H9 (cell line): Measurements from ENCODE around the gene TUBB4B. TPM values are rescaled to one million over a fixed set of nuclear protein-coding genes. Genes with fewer than 3 reads are reported as not detected.

ENCODE experiments used
- DNase-seq: peaks from one replicate; pipeline ENCODE4 v3.0.0-alpha.2; 2017
- H2AFZ ChIP-seq: one replicate; pipeline ENCODE4 v1.6.1; 2013; ENCODE audit warnings: mild to moderate bottlenecking, low read length, control low read depth, moderate library complexity
- H2AK5ac ChIP-seq: 2 replicates; pipeline ENCODE4 v1.6.1; 2013; ENCODE audit warnings: low read length, control low read depth, mixed read lengths; ENCODE audit not compliant: insufficient read length
- H2BK120ac ChIP-seq: one replicate; pipeline ENCODE4 v1.6.1; 2013; ENCODE audit warnings: low read depth, mild to moderate bottlenecking, low read length, control low read depth, inconsistent platforms; ENCODE audit not compliant: poor library complexity, severe bottlenecking
- H2BK12ac ChIP-seq: 2 replicates; pipeline ENCODE4 v1.6.1; 2013; ENCODE audit warnings: low read length, control low read depth, mixed read lengths, low read depth; ENCODE audit not compliant: insufficient read length
- H2BK15ac ChIP-seq: 2 replicates; pipeline ENCODE4 v1.6.1; 2013; ENCODE audit warnings: low read depth, low read length, control low read depth
- H2BK20ac ChIP-seq: one replicate; pipeline ENCODE4 v1.6.1; 2013; ENCODE audit warnings: low read depth, mild to moderate bottlenecking, low read length, control low read depth, inconsistent platforms; ENCODE audit not compliant: poor library complexity, severe bottlenecking
- H2BK5ac ChIP-seq: 2 replicates; pipeline ENCODE4 v1.6.1; 2013; ENCODE audit warnings: low read length, control low read depth, mixed read lengths; ENCODE audit not compliant: insufficient read length
- H3K14ac ChIP-seq: 2 replicates; pipeline ENCODE4 v1.6.1; 2013; ENCODE audit warnings: low read length, control low read depth; ENCODE audit not compliant: insufficient read depth
- H3K18ac ChIP-seq: 2 replicates; pipeline ENCODE4 v1.6.1; 2013; ENCODE audit warnings: low read depth, mild to moderate bottlenecking, mixed read lengths, low read length, control low read depth; ENCODE audit not compliant: insufficient read length
- H3K23ac ChIP-seq: 2 replicates; pipeline ENCODE4 v1.6.1; 2013; ENCODE audit warnings: low read length, control low read depth, mixed read lengths, low read depth; ENCODE audit not compliant: insufficient read length
- H3K23me2 ChIP-seq: 2 replicates; pipeline ENCODE4 v1.6.1; 2013; ENCODE audit warnings: low read depth, mild to moderate bottlenecking, mixed read lengths, low read length, control low read depth; ENCODE audit not compliant: insufficient read length, poor library complexity, severe bottlenecking
- H3K27ac ChIP-seq: 2 replicates; pipeline ENCODE4 v1.5.1; 2013; ENCODE audit warnings: low read length, control low read depth, mixed read lengths, low read depth; ENCODE audit not compliant: insufficient read length
- H3K27me3 ChIP-seq: 2 replicates; pipeline ENCODE4 v1.6.1; 2013; ENCODE audit warnings: low read length, control low read depth, inconsistent platforms; ENCODE audit not compliant: insufficient read depth
- H3K4ac ChIP-seq: 2 replicates; pipeline ENCODE4 v1.6.1; 2013; ENCODE audit warnings: low read depth, mild to moderate bottlenecking, control low read depth, inconsistent platforms, low read length, moderate library complexity
- H3K4me1 ChIP-seq: 2 replicates; pipeline ENCODE4 v1.6.1; 2013; ENCODE audit warnings: low read length, control low read depth, inconsistent platforms; ENCODE audit not compliant: insufficient read depth
- H3K4me2 ChIP-seq: 2 replicates; pipeline ENCODE4 v1.6.1; 2013; ENCODE audit warnings: low read length, control low read depth, mixed read lengths; ENCODE audit not compliant: insufficient read length, insufficient read depth
- H3K56ac ChIP-seq: 2 replicates; pipeline ENCODE4 v1.6.1; 2013; ENCODE audit warnings: low read depth, mild to moderate bottlenecking, mixed read lengths, low read length, control low read depth; ENCODE audit not compliant: insufficient read length
- H3K79me1 ChIP-seq: 2 replicates; pipeline ENCODE4 v1.6.1; 2013; ENCODE audit warnings: low read depth, mild to moderate bottlenecking, moderate library complexity, low read length, control low read depth, inconsistent platforms; ENCODE audit not compliant: insufficient read depth, poor library complexity, severe bottlenecking
- H3K79me2 ChIP-seq: 2 replicates; pipeline ENCODE4 v1.6.1; 2013; ENCODE audit warnings: low read length, control low read depth, inconsistent platforms; ENCODE audit not compliant: insufficient read depth
- H3K9ac ChIP-seq: 2 replicates; pipeline ENCODE4 v1.6.1; 2013; ENCODE audit warnings: low read length, control low read depth, mixed read lengths; ENCODE audit not compliant: insufficient read length; ENCODE audit errors: extremely low read depth
- H3K9me3 ChIP-seq: one replicate; pipeline ENCODE4 v1.6.1; 2013; ENCODE audit warnings: low read depth, low read length, inconsistent platforms; ENCODE audit not compliant: control insufficient read depth
- H3T11ph ChIP-seq: one replicate; pipeline ENCODE4 v1.6.1; 2013; ENCODE audit warnings: mild to moderate bottlenecking, low read length, control low read depth, inconsistent platforms
- H4K20me1 ChIP-seq: one replicate; pipeline ENCODE4 v1.6.1; 2013; ENCODE audit not compliant: control insufficient read depth, insufficient read length, insufficient read depth
- H4K5ac ChIP-seq: 2 replicates; pipeline ENCODE4 v1.6.1; 2013; ENCODE audit warnings: low read depth, mild to moderate bottlenecking, mixed read lengths, low read length, control low read depth; ENCODE audit not compliant: insufficient read length
- H4K8ac ChIP-seq: replicated peaks from 2 replicates; pipeline ENCODE4 v1.6.1; 2013; ENCODE audit warnings: low read length, control low read depth, mixed read lengths, low read depth; ENCODE audit not compliant: insufficient read length
- H4K91ac ChIP-seq: 2 replicates; pipeline ENCODE4 v1.6.1; 2013; ENCODE audit warnings: low read depth, mild to moderate bottlenecking, moderate library complexity, mixed read lengths, low read length, control low read depth; ENCODE audit not compliant: insufficient read length
- H3K27ac Mint-ChIP-seq, 3 experiments: 2 replicates in 2 of 3; 3 replicates in 1 of 3; pipeline ENCODE4 v1.8.0; 2020 to 2021; ENCODE audit warnings: mixed read lengths in 3 of 3, mild to moderate bottlenecking in 1 of 3, moderate library complexity in 1 of 3
- H3K27me3 Mint-ChIP-seq: 2 replicates; pipeline ENCODE4 v1.8.0; 2021; ENCODE audit warnings: low read depth, mild to moderate bottlenecking, moderate library complexity, mixed read lengths
- H3K36me3 Mint-ChIP-seq, 3 experiments: 2 replicates in 2 of 3; 3 replicates in 1 of 3; pipeline ENCODE4 v1.8.0; 2020 to 2021; ENCODE audit warnings: low read depth in 3 of 3, mixed read lengths in 3 of 3; ENCODE audit not compliant: insufficient read depth in 1 of 3
- H3K4me1 Mint-ChIP-seq, 2 experiments: 2 replicates each; pipeline ENCODE4 v1.8.0; 2020; ENCODE audit warnings: mixed read lengths in 2 of 2
- H3K4me3 Mint-ChIP-seq, 2 experiments: 2 replicates in 1 of 2; 3 replicates in 1 of 2; pipeline ENCODE4 v1.8.0; 2020 to 2021; ENCODE audit warnings: mild to moderate bottlenecking in 2 of 2, mixed read lengths in 2 of 2, moderate library complexity in 1 of 2
- H3K9me3 Mint-ChIP-seq, 2 experiments: 2 replicates in 1 of 2; 3 replicates in 1 of 2; pipeline ENCODE4 v1.8.0; 2020; ENCODE audit warnings: mild to moderate bottlenecking in 2 of 2, mixed read lengths in 2 of 2, moderate library complexity in 1 of 2
- WGBS: extraction: QIAGEN DNeasy Blood & Tissue Kit; methylation state at CpG from one replicate; pipeline ENCODE4 v1.1.7; 2013; ENCODE audit warnings: missing lambda C conversion rate, low lambda C conversion rate, mixed read lengths; ENCODE audit not compliant: insufficient read length; ENCODE audit errors: extremely low coverage; 5-methylcytosine and 5-hydroxymethylcytosine counted together
- total RNA-seq: library from RNA; stranded (reverse); gene quantifications from 2 replicates; pipeline ENCODE4 v1.2.1, GENCODE V29; 2021
- TF ChIP-seq, protein P1 (sequence below): fragments of 200-600 bp; sonication (generic); conservative IDR thresholded peaks from 3 replicates; pipeline ENCODE4 v1.8.0; 2021; ENCODE audit warnings: antibody characterized with exemption, mild to moderate bottlenecking

TUBB4B gene
- total RNA-seq, 1 experiment from 2014 or later: 378 TPM

DNA sequence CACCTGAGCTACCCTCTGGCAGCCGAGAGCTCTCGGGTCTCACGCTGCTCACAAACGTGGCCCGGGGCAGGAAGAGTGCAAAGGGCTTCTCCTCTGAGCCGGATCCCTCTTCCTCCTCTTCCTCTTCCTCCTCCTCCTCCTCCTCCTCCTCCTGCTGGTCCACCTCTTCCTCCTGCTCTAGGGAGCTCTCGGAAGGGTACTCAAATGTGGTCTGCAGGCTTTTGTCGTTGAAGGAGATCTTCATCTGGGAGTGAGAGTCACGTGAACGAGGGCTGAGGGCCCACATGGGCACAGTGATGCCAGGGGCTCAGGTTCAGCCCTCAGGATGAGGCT, 48.7 kb upstream of the TUBB4B start:
- Histone ChIP-seq H3K9me3 (no peaks in the 10 kb centered on the region), H2BK15ac (no peak overlapping the region), H3K23me2 (peaks cover 13% of the 10 kb centered on the region), H3K4ac (no peak overlapping the region), H3K27ac (no peak overlapping the region), H3K4me2 (no peak overlapping the region), H3K56ac (no peak overlapping the region), H4K8ac (no peak overlapping the region), H3T11ph (no peak overlapping the region), H3K9ac (no peak overlapping the region), H3K18ac (no peak overlapping the region), H2BK20ac (no peak overlapping the region), H3K4me1 (peaks cover 5% of the 10 kb centered on the region; the same call in 1 of the 2 replicates), H3K79me1 (peaks cover 5% of the 10 kb centered on the region), H2BK12ac (no peak overlapping the region), H4K20me1 (no peaks in the 10 kb centered on the region), H4K5ac (no peak overlapping the region), H2BK5ac (no peak overlapping the region), H2BK120ac (no peak overlapping the region), H4K91ac (no peak overlapping the region), H3K27me3 (no peaks in the 10 kb centered on the region), H2AK5ac (no peak overlapping the region), H3K79me2 (peaks cover 5% of the 10 kb centered on the region; the same call in 1 of the 2 replicates), H3K14ac (no peak overlapping the region; the same call in 1 of the 2 replicates), H3K23ac (no peak overlapping the region), H2AFZ (no peak overlapping the region)
- H3K4me3 Mint-ChIP-seq: no peak overlapping the region; a peak in 1 of 5 replicates
- H3K9me3 Mint-ChIP-seq: no peaks in the 10 kb centered on the region
- H3K27ac Mint-ChIP-seq: no peak overlapping the region
- H3K36me3 Mint-ChIP-seq: peaks cover 7 to 18% (median 14%) of the 10 kb centered on the region in 3 experiments; a peak in 5 of 7 replicates
- no peaks in the 10 kb centered on the region for H3K27me3 Mint-ChIP-seq
- TF ChIP-seq, protein P1, sequence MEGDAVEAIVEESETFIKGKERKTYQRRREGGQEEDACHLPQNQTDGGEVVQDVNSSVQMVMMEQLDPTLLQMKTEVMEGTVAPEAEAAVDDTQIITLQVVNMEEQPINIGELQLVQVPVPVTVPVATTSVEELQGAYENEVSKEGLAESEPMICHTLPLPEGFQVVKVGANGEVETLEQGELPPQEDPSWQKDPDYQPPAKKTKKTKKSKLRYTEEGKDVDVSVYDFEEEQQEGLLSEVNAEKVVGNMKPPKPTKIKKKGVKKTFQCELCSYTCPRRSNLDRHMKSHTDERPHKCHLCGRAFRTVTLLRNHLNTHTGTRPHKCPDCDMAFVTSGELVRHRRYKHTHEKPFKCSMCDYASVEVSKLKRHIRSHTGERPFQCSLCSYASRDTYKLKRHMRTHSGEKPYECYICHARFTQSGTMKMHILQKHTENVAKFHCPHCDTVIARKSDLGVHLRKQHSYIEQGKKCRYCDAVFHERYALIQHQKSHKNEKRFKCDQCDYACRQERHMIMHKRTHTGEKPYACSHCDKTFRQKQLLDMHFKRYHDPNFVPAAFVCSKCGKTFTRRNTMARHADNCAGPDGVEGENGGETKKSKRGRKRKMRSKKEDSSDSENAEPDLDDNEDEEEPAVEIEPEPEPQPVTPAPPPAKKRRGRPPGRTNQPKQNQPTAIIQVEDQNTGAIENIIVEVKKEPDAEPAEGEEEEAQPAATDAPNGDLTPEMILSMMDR: no peak
- WGBS: no CpG with 5 or more reads among the region's 10 CpGs
- H3K4me1 Mint-ChIP-seq: peaks cover 16 to 21% of the 10 kb centered on the region in 2 experiments
- no peak for DNase-seq
